SK-N-MC (cell line): Measurements from ENCODE around the gene QARS1.

ENCODE experiments used
- DNase-seq: peaks from one replicate; pipeline ENCODE4 v3.0.0-alpha.2; 2011; ENCODE audit warnings: low read depth, low spot score
- H3K27ac ChIP-seq: fragments of 200-600 bp; sonication (generic); 2 replicates; pipeline ENCODE4 v1.5.1; 2016; ENCODE audit warnings: mixed run types
- H3K36me3 ChIP-seq: fragments of 200-600 bp; sonication (generic); 2 replicates; pipeline ENCODE4 v1.6.1; 2017; ENCODE audit warnings: antibody characterized with exemption, low read length, mixed read lengths; ENCODE audit not compliant: insufficient read depth
- H3K4me3 ChIP-seq: fragments of 200-600 bp; sonication (generic); 2 replicates; pipeline ENCODE4 v1.5.1; 2016
- H3K9ac ChIP-seq: fragments of 200-600 bp; sonication (generic); 2 replicates; pipeline ENCODE4 v1.8.0; 2017; ENCODE audit warnings: mixed run types, mixed read lengths; ENCODE audit not compliant: insufficient read length
- H3K9me3 ChIP-seq: fragments of 200-600 bp; sonication (generic); 2 replicates; pipeline ENCODE4 v1.6.1; 2017; ENCODE audit warnings: low read depth, mild to moderate bottlenecking, antibody characterized with exemption, low read length, moderate library complexity, mixed read lengths
- EZH2 ChIP-seq: fragments of 200-600 bp; sonication (generic); IDR thresholded peaks from one replicate; pipeline ENCODE4 v1.6.1; 2017; ENCODE audit warnings: antibody characterized with exemption
- FOXP2 ChIP-seq: optimal IDR thresholded peaks from 2 replicates; pipeline ENCODE3; 2011; ENCODE audit warnings: mild to moderate bottlenecking, moderate library complexity; ENCODE audit not compliant: insufficient read depth; ENCODE audit errors: extremely low read length, control extremely low read depth
- POLR2AphosphoS5 ChIP-seq: IDR thresholded peaks from 2 replicates; pipeline ENCODE4 v1.6.1; 2012; ENCODE audit warnings: mild to moderate bottlenecking, low read depth, low read length, borderline replicate concordance

QARS1 gene

GRCh38 chr3:49112262-49112661, 7.7 kb upstream of the QARS1 start:
- Histone ChIP-seq H3K27ac (no peak overlapping the region), H3K36me3 (peaks cover 16% of the 10 kb centered on the region; the same call in 1 of the 2 replicates), H3K4me3 (no peak overlapping the region), H3K9me3 (no peaks in the 10 kb centered on the region), H3K9ac (no peak overlapping the region)
- TF ChIP-seq FOXP2 (no peak), EZH2 (no peak), POLR2AphosphoS5 (no peak)
- DNase-seq, result no peak

- Histone ChIP-seq H3K27ac (no peak overlapping the region), H3K4me3 (no peak overlapping the region), H3K9me3 (no peaks in the 10 kb centered on the region), H3K9ac (no peak overlapping the region), H3K36me3 (peaks cover 12% of the 10 kb centered on the region; the same call in 1 of the 2 replicates)
- DNase-seq, result no peak
- no peak for TF ChIP-seq POLR2AphosphoS5
Measured at GRCh38 chr3:49111347-49111746, 6.8 kb upstream of the QARS1 start.

- no peaks in the 10 kb centered on the region for H3K9me3 ChIP-seq
- peaks cover 9% of the 10 kb centered on the region; the same call in 1 of the 2 replicates for H3K36me3 ChIP-seq
- no peak overlapping the region for H3K9ac ChIP-seq
- no peak for DNase-seq
- H3K27ac ChIP-seq, result no peak overlapping the region
- H3K4me3 ChIP-seq, result no peak overlapping the region
- no peak for TF ChIP-seq EZH2
- TF ChIP-seq POLR2AphosphoS5, result no peak
- TF ChIP-seq FOXP2, result no peak
Measured at GRCh38 chr3:49110780-49111179, 6.2 kb upstream of the QARS1 start.

GRCh38 chr3:49108346-49108745, 3.8 kb upstream of the QARS1 start:
- no peak for DNase-seq
- Histone ChIP-seq H3K36me3 (no peaks in the 10 kb centered on the region; the same call in 1 of the 2 replicates), H3K9ac (no peak overlapping the region), H3K9me3 (no peaks in the 10 kb centered on the region), H3K27ac (no peak overlapping the region), H3K4me3 (no peak overlapping the region)
- TF ChIP-seq EZH2 (no peak), POLR2AphosphoS5 (no peak), FOXP2 (no peak)

GRCh38 chr3:49104052-49104426, 518 bp downstream of the QARS1 start:
- Histone ChIP-seq H3K4me3 (peak overlapping the region; percentile 88), H3K36me3 (peaks cover 23% of the 10 kb centered on the region; the same call in 1 of the 2 replicates), H3K9me3 (no peaks in the 10 kb centered on the region), H3K9ac (peak overlapping the region; percentile 86), H3K27ac (peak overlapping the region; percentile 57; the same call in 1 of the 2 replicates)
- no peak for TF ChIP-seq POLR2AphosphoS5
- no peak for TF ChIP-seq EZH2
- no peak for TF ChIP-seq FOXP2
- no peak for DNase-seq

GRCh38 chr3:49100046-49100615, 4.4 kb downstream of the QARS1 start:
- TF ChIP-seq POLR2AphosphoS5 (no peak), EZH2 (no peak), FOXP2 (no peak)
- no peak for DNase-seq
- H3K9me3 ChIP-seq, result no peaks in the 10 kb centered on the region
- H3K36me3 ChIP-seq, result peaks cover 26% of the 10 kb centered on the region; the same call in 1 of the 2 replicates
- H3K9ac ChIP-seq, result no peak overlapping the region
- no peak overlapping the region for H3K4me3 ChIP-seq
- H3K27ac ChIP-seq, result no peak overlapping the region

- DNase-seq, result no peak
- Histone ChIP-seq H3K4me3 (no peak overlapping the region), H3K36me3 (peaks cover 26% of the 10 kb centered on the region; the same call in 1 of the 2 replicates), H3K9ac (no peak overlapping the region), H3K9me3 (no peaks in the 10 kb centered on the region), H3K27ac (no peak overlapping the region)
- no peak for TF ChIP-seq FOXP2
- no peak for TF ChIP-seq POLR2AphosphoS5
- TF ChIP-seq EZH2, result no peak
Measured at GRCh38 chr3:49098910-49099630, 5.5 kb downstream of the QARS1 start.

GRCh38 chr3:49098429-49098828, 6.1 kb downstream of the QARS1 start:
- no peaks in the 10 kb centered on the region for H3K9me3 ChIP-seq
- no peak for TF ChIP-seq EZH2
- TF ChIP-seq FOXP2, result no peak
- TF ChIP-seq POLR2AphosphoS5, result no peak
- H3K36me3 ChIP-seq, result peaks cover 26% of the 10 kb centered on the region; the same call in 1 of the 2 replicates
- no peak overlapping the region for H3K9ac ChIP-seq
- no peak overlapping the region for H3K27ac ChIP-seq
- no peak overlapping the region for H3K4me3 ChIP-seq
- DNase-seq, result no peak
